Progenitor cell of endocrine pancreas (in vitro differentiated cells): ENCODE measurements around the gene ZNF687. TPM values are rescaled to one million over a fixed set of nuclear protein-coding genes. Genes with fewer than 3 reads are reported as not detected.
A peak's percentile ranks its signal among the peaks of the same experiment; 100 is the strongest.

Source experiments
- DNase-seq: peaks from one replicate; pipeline ENCODE4 v3.0.0; 2021; ENCODE audit warnings: low spot score; ENCODE audit not compliant: unreplicated experiment
- H3K27ac Mint-ChIP-seq: 2 replicates; pipeline ENCODE4 v1.8.0; 2021; ENCODE audit warnings: mild to moderate bottlenecking, moderate library complexity, mixed read lengths
- H3K27me3 Mint-ChIP-seq: 2 replicates; pipeline ENCODE4 v1.8.0; 2021; ENCODE audit warnings: mixed read lengths
- H3K36me3 Mint-ChIP-seq: 2 replicates; pipeline ENCODE4 v1.8.0; 2022; ENCODE audit warnings: mixed read lengths; ENCODE audit not compliant: insufficient read depth
- H3K4me1 Mint-ChIP-seq: 2 replicates; pipeline ENCODE4 v1.8.0; 2021; ENCODE audit warnings: low read depth, mixed read lengths
- H3K4me3 Mint-ChIP-seq: 2 replicates; pipeline ENCODE4 v1.8.0; 2021; ENCODE audit warnings: low read depth, mild to moderate bottlenecking, moderate library complexity, mixed read lengths
- H3K9me3 Mint-ChIP-seq: 2 replicates; pipeline ENCODE4 v1.8.0; 2021; ENCODE audit warnings: low read depth, mixed read lengths
- total RNA-seq: library from RNA; stranded (reverse); gene quantifications from 2 replicates; pipeline ENCODE4 v1.2.1, GENCODE V29; 2021
- TF ChIP-seq, protein P1 (sequence below): fragments of 200-600 bp; sonication (generic); IDR thresholded peaks from one replicate; pipeline ENCODE4 v1.5.0; 2021; ENCODE audit warnings: antibody characterized with exemption, mild to moderate bottlenecking; ENCODE audit not compliant: unreplicated experiment

ZNF687 gene
- total RNA-seq, 1 donor from 2014 or later, result 45.0 TPM

DNA sequence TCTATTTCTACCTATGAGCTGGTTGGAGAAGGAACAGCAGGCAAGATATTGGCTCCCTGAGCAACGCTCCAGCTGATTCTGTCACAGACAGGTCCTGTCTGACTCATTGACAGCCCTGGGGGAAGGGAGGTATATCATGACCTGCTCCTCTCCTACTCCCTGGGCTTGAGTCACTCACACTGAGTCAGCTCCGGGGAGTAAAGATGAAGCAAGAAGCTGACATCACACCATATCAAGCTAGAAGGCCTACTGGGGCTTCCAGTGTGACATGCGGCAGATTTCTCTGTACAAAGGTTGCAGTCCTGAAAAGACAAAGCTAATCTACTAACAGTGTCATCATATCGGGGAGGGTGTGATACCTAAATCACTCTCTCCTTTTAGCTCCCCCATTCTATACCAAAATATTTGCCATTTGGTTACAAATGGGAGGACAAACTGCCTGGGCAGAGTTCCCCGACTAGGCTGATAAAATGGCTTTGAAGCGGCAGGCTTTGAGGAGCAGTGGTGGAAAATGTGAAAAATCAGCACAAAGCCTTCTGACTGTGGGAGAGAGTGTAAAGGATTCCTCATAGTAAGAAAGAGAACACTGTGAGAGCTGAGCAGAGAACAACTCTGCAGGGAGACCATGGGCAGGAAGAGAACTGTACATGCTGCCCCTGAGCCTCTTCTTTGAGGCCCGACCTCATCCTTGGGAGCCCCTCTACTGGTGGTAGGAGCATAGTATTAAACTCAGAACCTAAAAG is 29.7 kb downstream of the ZNF687 start:
- DNase-seq, result no peak
- TF ChIP-seq, protein P1, sequence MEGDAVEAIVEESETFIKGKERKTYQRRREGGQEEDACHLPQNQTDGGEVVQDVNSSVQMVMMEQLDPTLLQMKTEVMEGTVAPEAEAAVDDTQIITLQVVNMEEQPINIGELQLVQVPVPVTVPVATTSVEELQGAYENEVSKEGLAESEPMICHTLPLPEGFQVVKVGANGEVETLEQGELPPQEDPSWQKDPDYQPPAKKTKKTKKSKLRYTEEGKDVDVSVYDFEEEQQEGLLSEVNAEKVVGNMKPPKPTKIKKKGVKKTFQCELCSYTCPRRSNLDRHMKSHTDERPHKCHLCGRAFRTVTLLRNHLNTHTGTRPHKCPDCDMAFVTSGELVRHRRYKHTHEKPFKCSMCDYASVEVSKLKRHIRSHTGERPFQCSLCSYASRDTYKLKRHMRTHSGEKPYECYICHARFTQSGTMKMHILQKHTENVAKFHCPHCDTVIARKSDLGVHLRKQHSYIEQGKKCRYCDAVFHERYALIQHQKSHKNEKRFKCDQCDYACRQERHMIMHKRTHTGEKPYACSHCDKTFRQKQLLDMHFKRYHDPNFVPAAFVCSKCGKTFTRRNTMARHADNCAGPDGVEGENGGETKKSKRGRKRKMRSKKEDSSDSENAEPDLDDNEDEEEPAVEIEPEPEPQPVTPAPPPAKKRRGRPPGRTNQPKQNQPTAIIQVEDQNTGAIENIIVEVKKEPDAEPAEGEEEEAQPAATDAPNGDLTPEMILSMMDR, result no peak
- Mint-ChIP-seq H3K9me3 (no peaks in the 10 kb centered on the region), H3K27me3 (no peaks in the 10 kb centered on the region), H3K27ac (peak overlapping the region; percentile 34), H3K4me1 (peaks cover 3% of the 10 kb centered on the region), H3K36me3 (peaks cover 9% of the 10 kb centered on the region), H3K4me3 (no peak overlapping the region)

DNA sequence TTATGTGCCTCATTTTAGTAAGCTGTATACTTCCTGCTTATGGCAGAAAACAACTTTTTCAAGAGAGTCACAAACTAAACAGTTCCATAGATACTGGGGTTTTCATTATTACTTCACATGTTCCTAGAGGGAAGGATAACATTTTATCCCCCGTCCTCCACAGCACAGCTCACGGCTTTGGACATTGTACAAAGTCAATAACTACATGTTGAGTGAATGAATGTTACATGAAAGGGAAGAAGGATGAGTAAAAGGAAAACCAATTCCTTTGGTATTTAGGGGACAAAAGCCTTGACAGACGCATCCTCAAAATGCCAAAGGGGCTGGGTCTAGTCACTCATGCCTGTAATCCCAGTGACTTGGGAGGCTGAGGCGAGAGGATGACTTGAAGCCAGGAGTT is 30.3 kb downstream of the ZNF687 start:
- H3K36me3 Mint-ChIP-seq, result peaks cover 9% of the 10 kb centered on the region

DNA sequence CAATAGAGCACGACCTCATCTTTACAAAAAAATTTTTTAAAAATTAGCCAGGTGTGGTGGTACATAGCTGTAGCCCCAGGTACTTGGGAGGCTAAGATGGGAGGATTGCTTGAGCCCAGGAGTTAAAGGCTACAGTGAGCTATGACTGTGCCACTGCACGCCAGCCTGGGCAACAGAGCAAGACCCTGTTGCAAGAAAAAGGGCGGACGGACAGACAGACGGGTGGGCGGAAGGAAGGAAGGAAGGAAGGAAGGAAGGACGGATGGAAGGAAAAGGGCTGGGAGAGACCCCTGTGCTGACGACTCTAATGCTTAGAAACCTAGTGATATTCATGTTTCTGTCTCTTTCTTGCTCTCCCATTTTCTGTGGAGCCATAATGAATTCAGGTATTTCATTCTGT is 30.7 kb downstream of the ZNF687 start:
- Mint-ChIP-seq H3K27me3 (no peaks in the 10 kb centered on the region), H3K36me3 (peaks cover 9% of the 10 kb centered on the region), H3K27ac (no peak overlapping the region), H3K4me1 (peaks cover 3% of the 10 kb centered on the region), H3K9me3 (no peaks in the 10 kb centered on the region), H3K4me3 (no peak overlapping the region)
- no peak for DNase-seq
- TF ChIP-seq, protein P1, result no peak

More for the DNA sequence above, 30.3 kb downstream of the ZNF687 start:
- Mint-ChIP-seq H3K4me3 (no peak overlapping the region), H3K4me1 (peaks cover 3% of the 10 kb centered on the region), H3K27ac (no peak overlapping the region), H3K9me3 (no peaks in the 10 kb centered on the region), H3K27me3 (no peaks in the 10 kb centered on the region)
- TF ChIP-seq, protein P1, result no peak
- no peak for DNase-seq

GRCh38 chr1:151313501-151313900 is 31.4 kb downstream of the ZNF687 start:
- Mint-ChIP-seq H3K27ac (no peak overlapping the region), H3K4me1 (peaks cover 3% of the 10 kb centered on the region), H3K4me3 (no peak overlapping the region), H3K9me3 (no peaks in the 10 kb centered on the region), H3K27me3 (no peaks in the 10 kb centered on the region), H3K36me3 (peaks cover 6% of the 10 kb centered on the region)
- no peak for DNase-seq
- TF ChIP-seq, protein P1, result no peak

DNA sequence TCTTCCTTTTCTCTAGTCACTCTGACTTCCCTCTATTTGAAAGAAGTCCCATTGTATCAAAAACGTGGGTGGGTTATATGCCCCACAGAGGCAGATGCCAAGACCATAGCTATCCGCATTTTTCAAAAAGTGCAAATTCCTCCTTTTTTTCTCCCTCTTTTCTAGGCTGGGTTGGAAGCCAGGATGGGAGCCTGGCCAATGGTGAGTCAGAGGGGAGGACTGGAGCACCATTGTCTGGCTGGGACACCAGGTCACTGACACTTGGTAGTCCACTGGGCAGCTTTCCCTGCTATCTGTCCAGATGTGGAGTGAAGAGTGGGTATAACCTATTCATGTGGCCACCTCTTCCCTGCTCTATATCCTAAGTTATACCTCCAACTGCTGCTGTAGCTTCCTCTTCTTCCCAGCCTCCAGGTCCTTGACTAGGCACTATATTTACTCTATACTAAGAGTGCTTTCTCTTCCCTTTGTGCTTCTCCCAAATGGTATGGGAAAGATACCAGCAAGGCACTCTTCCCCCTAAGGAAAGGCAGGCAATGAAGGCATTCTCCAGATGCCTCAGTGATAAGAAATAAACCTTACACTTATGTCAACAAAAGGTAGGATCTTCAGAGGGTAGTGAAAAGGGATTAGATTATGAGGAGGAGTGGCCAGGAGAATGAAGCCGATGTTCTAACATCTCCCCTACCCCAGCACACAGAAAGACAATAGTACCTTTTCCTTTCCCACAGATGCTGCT is 32.2 kb downstream of the ZNF687 start:
- Mint-ChIP-seq H3K4me1 (peaks cover 3% of the 10 kb centered on the region), H3K9me3 (no peaks in the 10 kb centered on the region), H3K27ac (no peak overlapping the region), H3K4me3 (no peak overlapping the region), H3K27me3 (no peaks in the 10 kb centered on the region), H3K36me3 (peaks cover 6% of the 10 kb centered on the region)
- no peak for DNase-seq
- TF ChIP-seq, protein P1, result no peak
